ENCODE measurements around the gene DBNDD2.

DBNDD2 gene

GRCh38 chr20:45452772-45453691 lies 44.9 kb downstream of the DBNDD2 start:
- DNase-seq: no peak

DNA sequence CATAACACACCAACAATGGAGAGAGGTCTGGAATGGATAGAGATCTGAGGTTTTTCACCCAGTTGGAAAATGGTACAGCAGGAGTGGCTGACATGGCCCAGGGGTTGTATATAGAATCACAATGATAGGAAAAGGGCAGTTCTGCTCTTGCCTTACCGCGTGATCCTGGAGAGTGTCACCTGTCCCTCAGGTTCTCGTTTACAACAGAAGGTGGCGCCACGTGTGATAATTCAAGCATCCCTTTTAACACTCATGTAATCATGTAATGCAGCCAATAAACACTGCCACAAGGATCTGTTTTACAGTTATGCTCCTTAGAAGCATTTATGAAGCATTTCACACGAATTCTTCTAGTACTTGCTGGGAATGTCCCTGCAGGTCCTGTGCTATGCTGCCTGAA lies 48.5 kb downstream of the DBNDD2 start:
- peak; percentile 41 for DNase-seq

GRCh38 chr20:45459606-45460005 lies 51.5 kb downstream of the DBNDD2 start:
- DNase-seq: no peak
